WTC11 (cell line): ENCODE results near the gene KCNIP4. TPM values are rescaled to one million over a fixed set of nuclear protein-coding genes. Genes with fewer than 3 reads are reported as not detected.

Experiments used
- ATAC-seq: fragments of 200-7000 bp; cut with Tn5 transposase; 2 replicates; pipeline ENCODE4 v1.10.0; 2021; ENCODE audit warnings: mild to moderate bottlenecking, moderate library complexity
- CTCF ChIA-PET: fragments of 300-600 bp; sonication (Branson Sonifier 250); formaldehyde crosslinking; loops from one replicate; lab custom pipeline; 2021; ENCODE audit warnings: antibody characterized with exemption; lab: Charles Lee
- POLR2A ChIA-PET: fragments of 350-600 bp; sonication (Branson Sonifier 250); formaldehyde crosslinking; loops from one replicate; lab custom pipeline; 2021; ENCODE audit warnings: antibody characterized with exemption; lab: Charles Lee
- DNase-seq: peaks from one replicate; pipeline ENCODE4 v3.0.0; 2021; ENCODE audit warnings: low spot score
- H3K27ac Mint-ChIP-seq: 2 replicates; pipeline ENCODE4 v1.8.0; 2021; ENCODE audit warnings: mixed read lengths
- H3K27me3 Mint-ChIP-seq: 2 replicates; pipeline ENCODE4 v1.8.0; 2021; ENCODE audit warnings: low read depth, mild to moderate bottlenecking, moderate library complexity, mixed read lengths
- H3K36me3 Mint-ChIP-seq: 2 replicates; pipeline ENCODE4 v1.8.0; 2021; ENCODE audit warnings: mixed read lengths
- H3K4me1 Mint-ChIP-seq: 2 replicates; pipeline ENCODE4 v1.8.0; 2022; ENCODE audit warnings: mixed read lengths
- H3K4me3 Mint-ChIP-seq: 2 replicates; pipeline ENCODE4 v1.8.0; 2021; ENCODE audit warnings: mild to moderate bottlenecking, moderate library complexity, mixed read lengths
- H3K9me3 Mint-ChIP-seq: 2 replicates; pipeline ENCODE4 v1.8.0; 2021; ENCODE audit warnings: mixed read lengths
- CBFB ChIP-seq: sonication (generic); formaldehyde crosslinking; IDR thresholded peaks from 2 replicates; pipeline ENCODE4 v1.8.1; 2022; ENCODE audit warnings: mild to moderate bottlenecking, low read depth, missing genetic modification reagents
- CREB1 ChIP-seq: sonication (generic); formaldehyde crosslinking; IDR thresholded peaks from 2 replicates; pipeline ENCODE4 v1.8.0; 2023; ENCODE audit warnings: mild to moderate bottlenecking, missing genetic modification reagents
- EMX1 ChIP-seq: fragments of 250-450 bp; sonication (Bioruptor Pico); IDR thresholded peaks from 2 replicates; pipeline ENCODE4 v1.8.0; 2021; ENCODE audit warnings: mild to moderate bottlenecking
- FOXP1 ChIP-seq: sonication (generic); formaldehyde crosslinking; IDR thresholded peaks from 2 replicates; pipeline ENCODE4 v1.8.0; 2022; ENCODE audit warnings: missing genetic modification reagents, mild to moderate bottlenecking, moderate library complexity, borderline replicate concordance
- NFATC4 ChIP-seq: fragments of 250-450 bp; sonication (Bioruptor Pico); IDR thresholded peaks from 2 replicates; pipeline ENCODE4 v1.9.0; 2021; ENCODE audit warnings: mild to moderate bottlenecking
- NFE2L1 ChIP-seq: sonication (generic); formaldehyde crosslinking; IDR thresholded peaks from 2 replicates; pipeline ENCODE4 v1.8.1; 2023; ENCODE audit warnings: missing genetic modification reagents
- NFYB ChIP-seq: sonication (generic); formaldehyde crosslinking; conservative IDR thresholded peaks from 2 replicates; pipeline ENCODE4 v1.8.0; 2022; ENCODE audit warnings: low read depth, missing genetic modification reagents
- NR2C2 ChIP-seq: sonication (generic); formaldehyde crosslinking; IDR thresholded peaks from 2 replicates; pipeline ENCODE4 v1.8.0; 2022; ENCODE audit warnings: mild to moderate bottlenecking, missing genetic modification reagents
- NR3C1 ChIP-seq: sonication (generic); formaldehyde crosslinking; conservative IDR thresholded peaks from 2 replicates; pipeline ENCODE4 v1.8.1; 2023; ENCODE audit warnings: low read depth, mild to moderate bottlenecking, missing genetic modification reagents
- RORB ChIP-seq: fragments of 250-450 bp; sonication (Bioruptor Pico); IDR thresholded peaks from 2 replicates; pipeline ENCODE4 v1.9.0; 2021; ENCODE audit warnings: mild to moderate bottlenecking
- ZNF121 ChIP-seq: sonication (generic); formaldehyde crosslinking; IDR thresholded peaks from 2 replicates; pipeline ENCODE4 v1.8.0; 2023; ENCODE audit warnings: missing genetic modification reagents
- ZNF219 ChIP-seq: sonication (generic); formaldehyde crosslinking; IDR thresholded peaks from 2 replicates; pipeline ENCODE4 v1.8.0; 2023; ENCODE audit warnings: missing genetic modification reagents, mild to moderate bottlenecking, borderline replicate concordance
- ZNF263 ChIP-seq: sonication (generic); formaldehyde crosslinking; IDR thresholded peaks from 2 replicates; pipeline ENCODE4 v1.8.1; 2022; ENCODE audit warnings: low read depth, mild to moderate bottlenecking, moderate library complexity, missing genetic modification reagents
- ZNF396 ChIP-seq: fragments of 250-450 bp; sonication (Bioruptor Pico); IDR thresholded peaks from 2 replicates; pipeline ENCODE4 v1.8.0; 2021; ENCODE audit warnings: mild to moderate bottlenecking, moderate library complexity, borderline replicate concordance
- ZNF423 ChIP-seq: fragments of 250-450 bp; sonication (Bioruptor Pico); IDR thresholded peaks from 2 replicates; pipeline ENCODE4 v2.1.2; 2022; ENCODE audit warnings: mild to moderate bottlenecking, moderate library complexity
- total RNA-seq: library from RNA; stranded (reverse); gene quantifications from 3 replicates; pipeline ENCODE4 v1.2.3, GENCODE V29; 2021
- TF ChIP-seq, protein P1 (sequence below): sonication (generic); formaldehyde crosslinking; IDR thresholded peaks from 2 replicates; pipeline ENCODE4 v1.8.1; 2023; ENCODE audit warnings: mild to moderate bottlenecking, missing genetic modification reagents, moderate library complexity
- TF ChIP-seq, protein P2 (sequence below): sonication (generic); formaldehyde crosslinking; IDR thresholded peaks from 2 replicates; pipeline ENCODE4 v1.8.0; 2022; ENCODE audit warnings: mild to moderate bottlenecking, missing genetic modification reagents
- TF ChIP-seq, protein P3 (sequence below): sonication (generic); formaldehyde crosslinking; IDR thresholded peaks from 2 replicates; pipeline ENCODE4 v1.8.1; 2023; ENCODE audit warnings: mild to moderate bottlenecking, missing genetic modification reagents, moderate library complexity
- TF ChIP-seq, protein P4 (sequence below): fragments of 250-450 bp; sonication (Bioruptor Pico); IDR thresholded peaks from 2 replicates; pipeline ENCODE4 v1.9.0; 2021; ENCODE audit warnings: mild to moderate bottlenecking, borderline replicate concordance
- TF ChIP-seq, protein P5 (sequence below): sonication (generic); formaldehyde crosslinking; IDR thresholded peaks from 2 replicates; pipeline ENCODE4 v1.8.1; 2022; ENCODE audit warnings: missing genetic modification reagents, borderline replicate concordance
- TF ChIP-seq, protein P6 (sequence below): sonication (generic); formaldehyde crosslinking; IDR thresholded peaks from 2 replicates; pipeline ENCODE4 v1.8.1; 2022; ENCODE audit warnings: low read depth, missing genetic modification reagents, borderline replicate concordance
- TF ChIP-seq, protein P7 (sequence below): sonication (generic); formaldehyde crosslinking; IDR thresholded peaks from 2 replicates; pipeline ENCODE4 v1.8.1; 2023; ENCODE audit warnings: mild to moderate bottlenecking, moderate library complexity, missing genetic modification reagents

The KCNIP4 gene
- total RNA-seq, 1 experiment from 2014 or later: not detected

DNA sequence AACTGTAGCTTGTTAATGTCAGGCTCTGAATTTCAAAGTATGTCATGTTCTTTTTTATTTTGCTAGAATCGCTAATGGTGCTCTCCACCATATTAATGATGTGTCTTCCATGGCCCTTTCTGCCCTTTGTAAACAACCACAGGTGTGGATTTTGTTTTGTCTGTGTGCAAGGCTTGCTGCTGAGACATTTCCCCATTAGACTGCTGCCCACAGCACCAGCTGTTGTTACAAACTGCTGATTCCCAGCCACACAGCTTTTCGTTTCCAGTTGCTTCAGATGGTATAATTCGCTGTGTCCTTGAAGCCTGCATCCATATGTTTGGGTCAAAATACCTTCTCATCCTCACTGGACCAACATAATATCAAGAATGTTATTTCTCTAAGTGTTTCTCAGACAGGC is 32.8 kb downstream of the KCNIP4 start:
- Mint-ChIP-seq H3K27me3 (no peaks in the 10 kb centered on the region), H3K4me1 (no peaks in the 10 kb centered on the region), H3K9me3 (peaks cover 12% of the 10 kb centered on the region; the same call in 1 of the 2 replicates), H3K27ac (no peak overlapping the region), H3K4me3 (no peak overlapping the region), H3K36me3 (no peaks in the 10 kb centered on the region)
- TF ChIP-seq, protein P1, sequence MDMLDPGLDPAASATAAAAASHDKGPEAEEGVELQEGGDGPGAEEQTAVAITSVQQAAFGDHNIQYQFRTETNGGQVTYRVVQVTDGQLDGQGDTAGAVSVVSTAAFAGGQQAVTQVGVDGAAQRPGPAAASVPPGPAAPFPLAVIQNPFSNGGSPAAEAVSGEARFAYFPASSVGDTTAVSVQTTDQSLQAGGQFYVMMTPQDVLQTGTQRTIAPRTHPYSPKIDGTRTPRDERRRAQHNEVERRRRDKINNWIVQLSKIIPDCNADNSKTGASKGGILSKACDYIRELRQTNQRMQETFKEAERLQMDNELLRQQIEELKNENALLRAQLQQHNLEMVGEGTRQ: no peak
- TF ChIP-seq CBFB (CRISPR knock-in tag) (no peak), NFATC4 (CRISPR knock-in tag) (no peak), NFE2L1 (no peak), ZNF121 (CRISPR knock-in tag) (no peak), FOXP1 (CRISPR knock-in tag) (no peak), NFYB (CRISPR knock-in tag) (no peak), ZNF396 (CRISPR knock-in tag) (no peak), ZNF263 (CRISPR knock-in tag) (no peak), ZNF423 (CRISPR knock-in tag) (no peak)
- TF ChIP-seq, protein P2, sequence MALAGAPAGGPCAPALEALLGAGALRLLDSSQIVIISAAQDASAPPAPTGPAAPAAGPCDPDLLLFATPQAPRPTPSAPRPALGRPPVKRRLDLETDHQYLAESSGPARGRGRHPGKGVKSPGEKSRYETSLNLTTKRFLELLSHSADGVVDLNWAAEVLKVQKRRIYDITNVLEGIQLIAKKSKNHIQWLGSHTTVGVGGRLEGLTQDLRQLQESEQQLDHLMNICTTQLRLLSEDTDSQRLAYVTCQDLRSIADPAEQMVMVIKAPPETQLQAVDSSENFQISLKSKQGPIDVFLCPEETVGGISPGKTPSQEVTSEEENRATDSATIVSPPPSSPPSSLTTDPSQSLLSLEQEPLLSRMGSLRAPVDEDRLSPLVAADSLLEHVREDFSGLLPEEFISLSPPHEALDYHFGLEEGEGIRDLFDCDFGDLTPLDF (CRISPR knock-in tag): no peak
- ChIA-PET POLR2A (no interaction called here), CTCF (no interaction called here)
- no peak for ATAC-seq
- DNase-seq: no peak

DNA sequence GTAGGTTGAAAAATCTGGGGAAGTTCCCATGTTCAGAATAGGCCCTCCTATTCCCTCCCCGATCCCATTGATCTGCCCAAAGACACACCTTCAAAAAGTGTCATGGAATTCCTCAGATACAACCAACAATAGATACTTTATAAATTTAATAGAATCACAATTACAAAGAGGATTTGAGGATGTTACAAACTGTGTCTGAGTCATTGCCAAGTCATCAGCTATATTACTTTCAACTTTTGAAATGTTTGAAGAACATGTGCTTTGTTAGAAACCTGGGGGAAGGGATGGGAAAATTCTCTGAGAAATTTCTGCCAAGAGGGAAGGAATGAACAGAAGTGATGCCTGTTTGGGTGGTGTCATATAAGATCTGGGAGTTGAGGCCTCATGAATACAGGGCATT is 46.7 kb downstream of the KCNIP4 start:
- no peak for TF ChIP-seq EMX1 (CRISPR knock-in tag)
- no peak for TF ChIP-seq RORB (CRISPR knock-in tag)
- TF ChIP-seq CREB1 (CRISPR knock-in tag): no peak
- TF ChIP-seq, protein P3, sequence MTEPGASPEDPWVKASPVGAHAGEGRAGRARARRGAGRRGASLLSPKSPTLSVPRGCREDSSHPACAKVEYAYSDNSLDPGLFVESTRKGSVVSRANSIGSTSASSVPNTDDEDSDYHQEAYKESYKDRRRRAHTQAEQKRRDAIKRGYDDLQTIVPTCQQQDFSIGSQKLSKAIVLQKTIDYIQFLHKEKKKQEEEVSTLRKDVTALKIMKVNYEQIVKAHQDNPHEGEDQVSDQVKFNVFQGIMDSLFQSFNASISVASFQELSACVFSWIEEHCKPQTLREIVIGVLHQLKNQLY (CRISPR knock-in tag): no peak
- Mint-ChIP-seq H3K9me3 (peaks cover 33% of the 10 kb centered on the region), H3K4me3 (no peak overlapping the region), H3K4me1 (no peaks in the 10 kb centered on the region), H3K36me3 (peaks cover 8% of the 10 kb centered on the region; the same call in 1 of the 2 replicates), H3K27me3 (peaks cover 2% of the 10 kb centered on the region; the same call in 1 of the 2 replicates), H3K27ac (no peak overlapping the region)
- ATAC-seq (no peak), DNase-seq (no peak)
- ChIA-PET POLR2A (no interaction called here), CTCF (interaction anchor here (1.1 kb wide), 1 partner anchor 113 kb away, joined by 3 read pairs; no protein-coding TSS in a partner anchor)

DNA sequence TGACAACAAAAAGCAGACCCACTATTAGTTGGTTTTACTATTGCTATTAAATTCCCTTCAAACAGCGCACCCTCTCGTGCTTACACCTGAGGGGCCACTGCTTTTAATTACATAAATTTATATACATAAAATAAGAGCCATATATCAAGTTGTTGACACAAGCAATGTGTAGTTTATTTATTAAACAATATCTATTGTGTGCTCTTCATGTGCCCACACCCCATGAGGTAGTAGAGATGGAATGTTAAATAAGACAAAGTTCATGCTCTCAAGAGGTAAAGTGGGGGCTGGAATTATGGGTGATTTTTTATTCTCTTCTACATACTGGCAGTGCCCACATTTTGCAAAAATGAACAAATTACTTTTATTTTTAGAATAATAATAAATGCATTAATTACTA is 47.3 kb downstream of the KCNIP4 start:
- Mint-ChIP-seq H3K36me3 (peaks cover 8% of the 10 kb centered on the region; the same call in 1 of the 2 replicates), H3K27me3 (peaks cover 2% of the 10 kb centered on the region; the same call in 1 of the 2 replicates), H3K4me1 (no peaks in the 10 kb centered on the region), H3K27ac (no peak overlapping the region), H3K9me3 (peaks cover 33% of the 10 kb centered on the region), H3K4me3 (no peak overlapping the region)
- ATAC-seq (no peak), DNase-seq (no peak)
- ChIA-PET CTCF (no interaction called here), POLR2A (no interaction called here)
- TF ChIP-seq, protein P4, sequence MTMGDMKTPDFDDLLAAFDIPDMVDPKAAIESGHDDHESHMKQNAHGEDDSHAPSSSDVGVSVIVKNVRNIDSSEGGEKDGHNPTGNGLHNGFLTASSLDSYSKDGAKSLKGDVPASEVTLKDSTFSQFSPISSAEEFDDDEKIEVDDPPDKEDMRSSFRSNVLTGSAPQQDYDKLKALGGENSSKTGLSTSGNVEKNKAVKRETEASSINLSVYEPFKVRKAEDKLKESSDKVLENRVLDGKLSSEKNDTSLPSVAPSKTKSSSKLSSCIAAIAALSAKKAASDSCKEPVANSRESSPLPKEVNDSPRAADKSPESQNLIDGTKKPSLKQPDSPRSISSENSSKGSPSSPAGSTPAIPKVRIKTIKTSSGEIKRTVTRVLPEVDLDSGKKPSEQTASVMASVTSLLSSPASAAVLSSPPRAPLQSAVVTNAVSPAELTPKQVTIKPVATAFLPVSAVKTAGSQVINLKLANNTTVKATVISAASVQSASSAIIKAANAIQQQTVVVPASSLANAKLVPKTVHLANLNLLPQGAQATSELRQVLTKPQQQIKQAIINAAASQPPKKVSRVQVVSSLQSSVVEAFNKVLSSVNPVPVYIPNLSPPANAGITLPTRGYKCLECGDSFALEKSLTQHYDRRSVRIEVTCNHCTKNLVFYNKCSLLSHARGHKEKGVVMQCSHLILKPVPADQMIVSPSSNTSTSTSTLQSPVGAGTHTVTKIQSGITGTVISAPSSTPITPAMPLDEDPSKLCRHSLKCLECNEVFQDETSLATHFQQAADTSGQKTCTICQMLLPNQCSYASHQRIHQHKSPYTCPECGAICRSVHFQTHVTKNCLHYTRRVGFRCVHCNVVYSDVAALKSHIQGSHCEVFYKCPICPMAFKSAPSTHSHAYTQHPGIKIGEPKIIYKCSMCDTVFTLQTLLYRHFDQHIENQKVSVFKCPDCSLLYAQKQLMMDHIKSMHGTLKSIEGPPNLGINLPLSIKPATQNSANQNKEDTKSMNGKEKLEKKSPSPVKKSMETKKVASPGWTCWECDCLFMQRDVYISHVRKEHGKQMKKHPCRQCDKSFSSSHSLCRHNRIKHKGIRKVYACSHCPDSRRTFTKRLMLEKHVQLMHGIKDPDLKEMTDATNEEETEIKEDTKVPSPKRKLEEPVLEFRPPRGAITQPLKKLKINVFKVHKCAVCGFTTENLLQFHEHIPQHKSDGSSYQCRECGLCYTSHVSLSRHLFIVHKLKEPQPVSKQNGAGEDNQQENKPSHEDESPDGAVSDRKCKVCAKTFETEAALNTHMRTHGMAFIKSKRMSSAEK (CRISPR knock-in tag): no peak
- TF ChIP-seq, protein P5, sequence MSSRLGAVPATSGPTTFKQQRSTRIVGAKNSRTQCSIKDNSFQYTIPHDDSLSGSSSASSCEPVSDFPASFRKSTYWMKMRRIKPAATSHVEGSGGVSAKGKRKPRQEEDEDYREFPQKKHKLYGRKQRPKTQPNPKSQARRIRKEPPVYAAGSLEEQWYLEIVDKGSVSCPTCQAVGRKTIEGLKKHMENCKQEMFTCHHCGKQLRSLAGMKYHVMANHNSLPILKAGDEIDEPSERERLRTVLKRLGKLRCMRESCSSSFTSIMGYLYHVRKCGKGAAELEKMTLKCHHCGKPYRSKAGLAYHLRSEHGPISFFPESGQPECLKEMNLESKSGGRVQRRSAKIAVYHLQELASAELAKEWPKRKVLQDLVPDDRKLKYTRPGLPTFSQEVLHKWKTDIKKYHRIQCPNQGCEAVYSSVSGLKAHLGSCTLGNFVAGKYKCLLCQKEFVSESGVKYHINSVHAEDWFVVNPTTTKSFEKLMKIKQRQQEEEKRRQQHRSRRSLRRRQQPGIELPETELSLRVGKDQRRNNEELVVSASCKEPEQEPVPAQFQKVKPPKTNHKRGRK (CRISPR knock-in tag): no peak
- TF ChIP-seq, protein P6, sequence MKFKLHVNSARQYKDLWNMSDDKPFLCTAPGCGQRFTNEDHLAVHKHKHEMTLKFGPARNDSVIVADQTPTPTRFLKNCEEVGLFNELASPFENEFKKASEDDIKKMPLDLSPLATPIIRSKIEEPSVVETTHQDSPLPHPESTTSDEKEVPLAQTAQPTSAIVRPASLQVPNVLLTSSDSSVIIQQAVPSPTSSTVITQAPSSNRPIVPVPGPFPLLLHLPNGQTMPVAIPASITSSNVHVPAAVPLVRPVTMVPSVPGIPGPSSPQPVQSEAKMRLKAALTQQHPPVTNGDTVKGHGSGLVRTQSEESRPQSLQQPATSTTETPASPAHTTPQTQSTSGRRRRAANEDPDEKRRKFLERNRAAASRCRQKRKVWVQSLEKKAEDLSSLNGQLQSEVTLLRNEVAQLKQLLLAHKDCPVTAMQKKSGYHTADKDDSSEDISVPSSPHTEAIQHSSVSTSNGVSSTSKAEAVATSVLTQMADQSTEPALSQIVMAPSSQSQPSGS (CRISPR knock-in tag): no peak
- no peak for TF ChIP-seq ZNF219 (CRISPR knock-in tag)
- no peak for TF ChIP-seq CREB1 (CRISPR knock-in tag)
- TF ChIP-seq NR3C1: no peak
- TF ChIP-seq, protein P7, sequence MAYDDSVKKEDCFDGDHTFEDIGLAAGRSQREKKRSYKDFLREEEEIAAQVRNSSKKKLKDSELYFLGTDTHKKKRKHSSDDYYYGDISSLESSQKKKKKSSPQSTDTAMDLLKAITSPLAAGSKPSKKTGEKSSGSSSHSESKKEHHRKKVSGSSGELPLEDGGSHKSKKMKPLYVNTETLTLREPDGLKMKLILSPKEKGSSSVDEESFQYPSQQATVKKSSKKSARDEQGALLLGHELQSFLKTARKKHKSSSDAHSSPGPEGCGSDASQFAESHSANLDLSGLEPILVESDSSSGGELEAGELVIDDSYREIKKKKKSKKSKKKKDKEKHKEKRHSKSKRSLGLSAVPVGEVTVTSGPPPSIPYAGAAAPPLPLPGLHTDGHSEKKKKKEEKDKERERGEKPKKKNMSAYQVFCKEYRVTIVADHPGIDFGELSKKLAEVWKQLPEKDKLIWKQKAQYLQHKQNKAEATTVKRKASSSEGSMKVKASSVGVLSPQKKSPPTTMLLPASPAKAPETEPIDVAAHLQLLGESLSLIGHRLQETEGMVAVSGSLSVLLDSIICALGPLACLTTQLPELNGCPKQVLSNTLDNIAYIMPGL (CRISPR knock-in tag): no peak
- TF ChIP-seq NR2C2 (CRISPR knock-in tag): no peak
